CD4-positive, alpha-beta T cell treated with Interleukin-6 for 4 hours (primary cell): ENCODE data around the gene GSE1.
"Not testable (repeated sequence)": the region's sequence is repeated elsewhere in the genome, so short reads cannot be mapped to it uniquely, and the experiment has no call there.

Experiments
- DNase-seq: peaks from one replicate; pipeline ENCODE4 v3.0.0-alpha.2; 2020; ENCODE audit warnings: mixed read lengths

GSE1 gene

GRCh38 chr16:85592277-85592676, 20.8 kb upstream of the GSE1 start:
- DNase-seq = not testable (repeated sequence)

DNA sequence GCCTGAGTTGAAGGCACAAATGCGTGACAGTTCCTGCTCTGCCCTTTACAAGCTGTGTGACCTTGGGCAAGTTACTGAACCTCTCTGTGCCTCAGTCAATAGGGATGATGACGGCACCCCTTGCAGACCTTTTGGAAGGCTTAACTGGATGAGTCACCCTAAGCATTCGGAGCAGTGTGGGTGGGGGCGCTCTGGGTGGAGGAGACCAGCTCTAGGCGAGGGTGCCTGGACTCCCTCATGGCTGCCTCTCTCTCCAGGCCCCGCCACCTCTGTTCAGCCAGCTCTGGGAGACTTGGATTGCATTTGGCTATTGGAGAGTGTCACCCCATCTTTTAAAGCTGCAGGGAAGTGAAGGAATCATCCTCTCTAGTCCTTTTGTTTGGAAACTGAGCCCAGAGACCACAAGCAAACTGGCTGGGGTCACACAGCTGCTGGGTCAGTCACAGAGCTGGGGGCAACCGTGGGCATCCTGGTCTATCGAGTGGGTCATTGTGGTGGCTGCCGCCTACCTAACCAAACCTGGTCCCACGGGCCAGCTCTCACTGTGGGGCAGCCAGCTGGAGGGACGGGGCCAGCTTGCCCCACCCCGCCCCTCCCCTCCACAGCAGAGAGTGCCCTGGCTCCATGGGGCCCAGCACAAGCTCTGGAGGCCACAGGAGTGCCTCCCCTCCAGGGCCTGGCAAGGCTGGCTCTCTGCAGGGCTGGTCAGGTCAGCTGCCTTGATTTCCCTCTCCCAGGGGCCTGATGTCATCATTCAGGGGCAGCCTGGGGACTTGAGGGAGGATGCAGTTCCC, 20.2 kb upstream of the GSE1 start:
- DNase-seq = no peak

GRCh38 chr16:85593494-85594221, 19.5 kb upstream of the GSE1 start:
- no peak for DNase-seq

DNA sequence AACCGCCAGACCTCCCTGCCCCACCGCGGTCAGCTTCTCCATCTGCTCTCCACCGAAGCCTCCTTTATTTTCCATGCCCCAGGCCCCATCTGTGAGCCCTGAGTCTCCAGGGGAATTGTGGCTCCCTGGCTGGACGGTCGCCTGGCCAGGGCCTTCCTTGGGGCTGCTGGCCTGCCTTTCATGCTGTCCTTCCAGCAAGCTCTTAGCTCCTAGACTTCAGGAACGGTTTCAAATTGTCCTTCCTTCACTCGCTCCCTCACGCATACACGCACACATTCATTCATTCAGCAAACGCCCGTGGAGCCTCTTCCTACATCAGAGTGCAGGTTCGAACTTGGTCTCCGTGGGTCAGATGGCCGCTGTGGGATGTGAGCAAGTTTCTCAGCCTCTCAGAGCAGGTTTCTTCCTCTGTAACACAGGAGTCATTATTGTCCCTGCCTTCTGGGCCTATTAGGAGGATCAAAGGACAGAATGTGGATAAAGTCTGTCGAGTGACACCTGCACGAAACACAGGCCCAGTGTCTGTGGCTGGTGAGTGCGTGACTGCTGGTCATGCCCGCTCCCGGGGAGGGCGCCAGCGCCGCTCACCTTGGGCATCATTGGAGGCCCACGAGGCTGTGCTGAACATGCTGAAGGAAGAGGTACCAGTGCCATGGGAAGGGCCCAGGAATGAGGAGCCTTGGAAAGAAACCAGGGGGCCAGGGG, 18.7 kb upstream of the GSE1 start:
- no peak for DNase-seq

- no peak for DNase-seq
Measured at GRCh38 chr16:85594978-85595661, 18.0 kb upstream of the GSE1 start.

- no peak for DNase-seq
Measured at GRCh38 chr16:85595812-85596502, 17.2 kb upstream of the GSE1 start.

- DNase-seq = no peak
Measured at GRCh38 chr16:85598141-85598540, 15.0 kb upstream of the GSE1 start.

DNA sequence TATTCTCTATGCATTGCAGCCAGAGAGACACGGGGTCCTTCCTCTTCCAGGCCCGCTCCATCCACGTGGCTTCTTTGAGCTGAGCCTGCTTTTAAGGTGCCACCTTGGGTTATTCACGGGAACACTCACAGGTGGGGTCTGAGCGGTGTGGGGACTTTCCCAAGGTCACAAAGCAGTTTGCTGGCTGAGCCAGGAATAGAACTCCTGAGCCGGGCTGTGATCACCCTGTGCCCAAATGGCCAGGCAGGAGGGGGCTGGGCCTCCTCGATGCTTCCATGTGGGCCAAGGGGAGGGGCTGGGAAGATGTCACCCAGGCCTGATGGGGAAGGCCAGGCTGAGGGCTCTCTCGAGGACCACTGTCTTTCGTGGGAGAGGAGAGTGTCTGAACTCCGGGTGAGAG, 13.0 kb upstream of the GSE1 start:
- DNase-seq = no peak

GRCh38 chr16:85600530-85601271, 12.4 kb upstream of the GSE1 start:
- no peak for DNase-seq

DNA sequence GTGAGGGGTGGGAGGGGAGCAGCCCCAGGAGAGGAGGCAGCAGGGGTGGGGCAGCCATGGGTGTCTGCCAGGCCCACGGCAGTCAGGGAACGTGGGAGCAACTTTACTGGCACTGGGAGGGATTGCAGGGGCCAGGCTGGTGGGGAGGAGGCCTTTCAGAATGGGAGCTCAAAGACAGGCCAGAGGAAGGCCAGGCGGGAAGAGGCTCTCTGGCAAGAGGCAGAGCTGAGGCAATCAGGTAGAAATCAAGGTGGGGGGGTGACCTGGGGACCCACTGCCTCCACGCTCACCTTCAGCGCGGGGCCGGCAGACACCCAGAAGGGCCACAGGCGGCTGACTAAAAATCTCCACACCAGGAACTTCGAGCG, 11.9 kb upstream of the GSE1 start:
- no peak for DNase-seq

DNA sequence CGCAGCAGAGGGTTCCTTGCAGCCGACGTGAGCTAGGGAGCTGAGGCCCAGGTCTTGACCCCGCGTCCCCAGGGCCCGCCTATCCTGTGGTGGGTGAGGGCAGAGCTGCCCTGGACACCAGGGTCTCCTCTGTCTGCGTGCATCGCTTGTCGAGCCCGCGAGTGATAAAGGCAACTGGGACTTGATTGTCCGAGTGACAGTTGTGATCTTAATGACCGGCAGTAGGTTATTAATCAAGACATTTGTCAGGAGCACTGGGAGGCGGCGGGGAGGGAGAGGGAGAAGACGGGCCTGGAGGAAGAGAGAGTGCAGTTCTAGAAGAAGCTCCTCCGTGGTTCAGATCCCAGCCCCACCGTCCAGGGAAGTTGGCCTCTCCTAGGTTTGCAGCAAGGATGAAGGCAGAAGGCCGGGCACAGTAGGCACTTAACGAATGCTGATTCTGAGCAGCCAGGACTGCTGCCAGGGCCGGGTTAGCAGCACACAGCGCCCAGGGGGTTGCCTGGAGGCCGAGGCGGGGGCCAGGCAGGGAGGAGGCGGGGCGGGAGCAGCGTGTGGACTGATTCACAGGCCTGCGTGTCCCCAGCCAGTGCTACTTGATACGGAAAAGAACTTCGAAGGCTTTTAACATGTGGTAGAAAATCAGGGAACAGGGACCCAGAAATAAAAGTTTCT, 11.3 kb upstream of the GSE1 start:
- no peak for DNase-seq

GRCh38 chr16:85602402-85603202, 10.5 kb upstream of the GSE1 start:
- DNase-seq = no peak

GRCh38 chr16:85603203-85603755, 9.8 kb upstream of the GSE1 start:
- no peak for DNase-seq

GRCh38 chr16:85604145-85604705, 8.9 kb upstream of the GSE1 start:
- DNase-seq = no peak

DNA sequence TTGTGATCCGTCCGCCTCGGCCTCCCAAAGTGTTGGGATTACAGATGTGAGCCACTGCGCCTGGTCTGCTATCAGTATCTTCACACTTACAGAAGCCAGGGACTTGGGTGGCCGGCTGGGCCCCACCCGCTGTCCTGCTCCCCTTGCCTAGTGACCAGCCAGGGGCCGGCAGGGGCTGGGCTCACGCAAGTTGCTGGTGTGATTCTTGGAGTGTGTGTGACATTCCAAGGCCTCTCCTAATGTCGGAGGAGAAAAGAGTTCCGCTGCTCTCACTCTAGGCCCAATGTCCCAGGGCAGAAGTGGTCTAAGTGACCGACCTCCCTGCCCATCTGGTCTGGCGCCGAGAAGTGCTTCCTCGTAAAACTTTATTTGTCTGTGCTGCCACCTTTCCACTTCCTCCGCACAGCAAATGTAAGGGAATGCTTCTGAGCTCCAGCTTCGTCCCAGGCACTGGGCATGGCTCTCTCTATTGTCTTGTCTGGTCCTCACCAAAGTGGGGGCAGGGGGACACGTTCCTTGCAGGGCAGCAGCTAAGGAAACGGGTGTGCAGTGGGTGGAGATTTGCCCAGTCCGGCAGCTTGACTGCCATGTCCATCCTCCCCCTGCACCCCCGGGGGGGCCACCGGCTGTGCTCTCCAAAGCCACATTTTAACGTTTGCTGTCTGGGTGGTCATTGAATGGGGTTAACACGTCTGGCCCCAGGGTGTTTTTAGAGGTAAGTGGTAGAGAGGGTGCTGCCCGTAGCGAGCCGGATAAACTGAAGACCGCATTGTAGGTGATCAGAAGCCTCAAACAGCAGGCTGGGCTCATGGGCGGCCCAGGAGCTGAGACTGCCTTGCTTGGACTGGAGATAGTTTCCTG, 7.8 kb upstream of the GSE1 start:
- DNase-seq = no peak

DNA sequence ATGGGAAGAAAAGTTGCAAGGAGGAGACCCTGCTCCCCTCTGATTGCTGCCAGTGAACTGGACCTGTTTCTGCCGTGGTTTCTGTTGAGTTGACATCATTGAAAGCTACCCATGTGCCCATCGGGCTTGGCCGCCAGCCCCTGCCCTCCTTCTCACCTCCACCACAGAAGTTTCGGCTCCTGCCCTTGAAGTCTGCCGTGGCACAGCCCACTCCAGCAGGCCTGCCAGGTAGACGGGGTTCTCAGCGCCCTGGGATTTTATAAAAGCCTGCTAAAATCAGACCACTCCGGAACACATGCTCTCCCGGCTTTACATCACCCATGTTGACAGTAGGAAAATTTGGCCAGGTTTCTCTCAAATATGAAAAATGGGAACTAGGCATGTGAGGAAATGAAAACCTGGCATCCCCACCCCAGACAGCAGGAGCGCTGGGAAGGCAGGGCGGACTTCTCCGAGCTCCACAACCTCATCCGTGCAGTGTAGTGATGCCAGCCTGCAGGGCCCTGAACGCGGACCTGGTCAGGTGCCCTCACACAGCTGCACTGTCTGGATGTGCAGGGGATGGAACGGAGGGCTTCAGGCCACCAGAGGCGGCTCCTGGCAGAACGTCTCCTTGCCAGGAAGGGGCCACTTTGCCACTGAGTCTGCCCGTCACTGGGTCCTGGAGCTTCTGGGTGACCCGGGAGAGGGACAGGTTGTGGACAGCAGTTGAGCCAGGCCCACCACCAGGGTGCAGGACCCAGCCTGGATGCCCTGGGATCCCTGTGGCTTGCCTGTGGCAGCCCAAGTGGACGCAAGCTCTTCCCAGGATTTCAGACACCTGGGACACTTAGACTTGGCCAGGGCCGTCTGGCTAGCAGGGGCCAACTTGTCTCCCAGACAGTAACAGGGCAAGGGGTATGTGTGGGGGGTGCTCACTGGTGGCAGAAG, 6.9 kb upstream of the GSE1 start:
- no peak for DNase-seq

GRCh38 chr16:85606904-85607303, 6.2 kb upstream of the GSE1 start:
- DNase-seq = no peak
